Astrocyte (in vitro differentiated cells and primary cell): ENCODE measurements around the gene FAM43B.

Experiments used
- CTCF ChIP-seq: IDR thresholded peaks from 2 replicates; pipeline ENCODE4 v1.5.1; 2011; ENCODE audit warnings: low read depth, mild to moderate bottlenecking, inconsistent platforms, low read length, moderate library complexity; ENCODE audit not compliant: insufficient read depth
- EZH2 ChIP-seq: IDR thresholded peaks from 2 replicates; pipeline ENCODE4 v1.6.1; 2012; ENCODE audit warnings: mild to moderate bottlenecking, low read length, inconsistent platforms; ENCODE audit not compliant: insufficient read depth

DNA sequence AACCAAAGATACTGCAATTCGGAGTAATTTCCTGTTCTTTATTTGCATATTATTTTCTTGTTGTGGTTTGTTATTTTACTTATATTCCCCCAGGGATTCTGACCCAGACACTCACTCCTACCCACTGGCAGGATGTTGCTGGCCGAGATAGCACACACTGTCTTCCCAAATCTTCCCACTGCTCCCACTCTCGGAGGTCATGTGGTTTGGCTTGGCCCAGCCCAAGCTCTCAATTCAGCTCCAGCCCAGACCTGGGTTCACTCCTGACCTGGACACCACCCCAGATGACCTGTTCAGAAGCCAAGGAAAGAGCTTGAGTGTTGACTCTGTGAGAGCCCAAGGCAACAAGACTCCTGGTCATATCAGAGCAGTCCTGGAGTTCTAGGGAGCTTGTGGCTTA, 1.2 kb upstream of the FAM43B start:
- TF ChIP-seq CTCF (no peak), EZH2 (no peak)
